Small intestine (tissue), 7 donors: ENCODE measurements around the gene NPPC. TPM values are rescaled to one million over a fixed set of nuclear protein-coding genes. Genes with fewer than 3 reads are reported as not detected.

Experiments
- DNase-seq, 2 donors: peaks; one replicate each; pipeline versions ENCODE4 v3.0.0 to v3.0.0-alpha.2; 2013
- FAIRE-seq: peaks from 2 replicates; lab custom pipeline; 2012; peaks lifted over from hg19 to GRCh38; lab: Jason Lieb, UNC
- H3K27ac ChIP-seq, 3 donors: one replicate each; pipeline ENCODE4 v1.5.1; 2013; ENCODE audit warnings: low read length in 2 of 3, mild to moderate bottlenecking in 2 of 3, control low read depth in 1 of 3, inconsistent platforms in 1 of 3, low read depth in 1 of 3, moderate library complexity in 1 of 3
- H3K27me3 ChIP-seq, 3 donors: one replicate each; pipeline ENCODE4 v1.6.1; 2013; ENCODE audit warnings: low read length in 3 of 3, inconsistent platforms in 1 of 3; ENCODE audit not compliant: control insufficient read depth in 3 of 3, insufficient read depth in 3 of 3
- H3K36me3 ChIP-seq, 3 donors: one replicate each; pipeline ENCODE4 v1.6.1; 2013; ENCODE audit warnings: low read length in 3 of 3, inconsistent platforms in 1 of 3, low read depth in 1 of 3, mild to moderate bottlenecking in 1 of 3, moderate library complexity in 1 of 3; ENCODE audit not compliant: control insufficient read depth in 3 of 3, insufficient read depth in 2 of 3
- H3K4me1 ChIP-seq, 3 donors: one replicate each; pipeline ENCODE4 v1.6.1; 2013; ENCODE audit warnings: low read length in 2 of 3, inconsistent platforms in 1 of 3, low read depth in 1 of 3, mild to moderate bottlenecking in 1 of 3, moderate library complexity in 1 of 3; ENCODE audit not compliant: control insufficient read depth in 3 of 3, insufficient read depth in 2 of 3
- H3K4me3 ChIP-seq, 3 donors: one replicate each; pipeline ENCODE4 v1.5.1; 2013; ENCODE audit warnings: low read length in 3 of 3, control low read depth in 1 of 3, inconsistent platforms in 1 of 3, low read depth in 1 of 3, mild to moderate bottlenecking in 1 of 3, moderate library complexity in 1 of 3
- H3K9me3 ChIP-seq, 2 donors: one replicate each; pipeline ENCODE4 v1.6.1; 2013; ENCODE audit warnings: low read depth in 1 of 2, low read length in 1 of 2; ENCODE audit not compliant: control insufficient read depth in 2 of 2, insufficient read depth in 1 of 2
- WGBS, 3 donors: extraction: QIAGEN DNeasy Blood & Tissue Kit; methylation state at CpG; one replicate each; pipeline ENCODE4 v1.1.7; 2013; 5-methylcytosine and 5-hydroxymethylcytosine counted together
- polyA plus RNA-seq, 4 donors: library from polyadenylated mRNA; stranded (reverse) in 3 of 4; unstranded in 1 of 4; fragments of 200-250 nt in 3 of 4; fragments of 120-200 nt in 1 of 4; gene quantifications; one replicate each; pipeline versions ENCODE4 v1.2.1 to v1.2.3, GENCODE V29; 2013
- donor health status: healthy with polysubstance abuse.
- donor health status: control.
- donor health status: control.
- donor health status: Bipolar disorder and iron deficiency.
- donor health status: healthy.

Gene NPPC
- polyA plus RNA-seq, 4 donors: 0.13 to 0.50 TPM; not detected in 2

DNA sequence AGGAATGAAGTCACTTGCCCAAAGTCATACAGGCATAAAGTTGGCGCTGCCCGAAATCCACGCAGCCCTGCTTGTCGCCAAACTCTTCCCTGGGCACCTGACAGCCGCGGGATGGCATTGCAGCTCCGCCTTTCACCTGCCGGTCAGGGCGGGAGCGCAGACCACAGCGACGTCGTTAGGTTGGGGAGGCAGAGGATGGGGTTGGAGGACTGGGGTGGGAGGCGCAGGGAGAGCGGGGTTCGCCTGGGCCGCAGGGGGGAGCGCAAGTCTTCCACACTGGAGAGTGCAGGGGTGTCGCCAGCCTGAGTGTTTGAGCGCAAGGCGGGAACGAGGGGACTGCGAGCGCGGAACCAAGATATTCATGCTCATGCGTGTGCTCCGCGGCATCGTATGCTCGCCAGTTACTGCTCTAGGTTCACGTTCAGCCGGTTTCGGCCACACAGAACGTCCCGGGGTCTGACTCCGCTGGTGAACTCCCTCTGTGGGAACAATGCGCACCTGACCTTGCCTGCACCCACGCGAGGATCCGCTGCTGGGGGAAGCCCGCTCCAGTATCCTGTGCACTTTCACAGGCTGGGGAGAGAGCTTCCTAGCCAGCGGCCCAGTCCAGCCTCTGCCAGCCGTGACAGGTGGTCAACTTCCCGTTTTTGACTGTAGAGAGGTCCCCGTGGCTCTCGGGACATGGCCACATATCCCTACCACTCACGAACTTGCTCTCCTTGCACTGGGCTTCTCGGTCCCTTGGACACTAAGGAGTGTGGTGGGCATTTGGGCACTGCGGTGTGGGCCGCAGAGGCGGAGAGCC, 767 bp upstream of the NPPC start:
- no peak for DNase-seq
- Histone ChIP-seq H3K4me1 (no peaks in the 10 kb centered on the region), H3K27ac (no peak overlapping the region), H3K27me3 (peaks cover 13 to 83% (median 23%) of the 10 kb centered on the region in 3 donors), H3K4me3 (peak overlapping the region in 2 of 3 donors; percentile 17 to 27), H3K9me3 (no peaks in the 10 kb centered on the region), H3K36me3 (no peaks in the 10 kb centered on the region)
- WGBS, 3 donors: 9 to 15% (median 13%) methylated on average over 51 of the region's 51 CpGs
- FAIRE-seq: no peak

DNA sequence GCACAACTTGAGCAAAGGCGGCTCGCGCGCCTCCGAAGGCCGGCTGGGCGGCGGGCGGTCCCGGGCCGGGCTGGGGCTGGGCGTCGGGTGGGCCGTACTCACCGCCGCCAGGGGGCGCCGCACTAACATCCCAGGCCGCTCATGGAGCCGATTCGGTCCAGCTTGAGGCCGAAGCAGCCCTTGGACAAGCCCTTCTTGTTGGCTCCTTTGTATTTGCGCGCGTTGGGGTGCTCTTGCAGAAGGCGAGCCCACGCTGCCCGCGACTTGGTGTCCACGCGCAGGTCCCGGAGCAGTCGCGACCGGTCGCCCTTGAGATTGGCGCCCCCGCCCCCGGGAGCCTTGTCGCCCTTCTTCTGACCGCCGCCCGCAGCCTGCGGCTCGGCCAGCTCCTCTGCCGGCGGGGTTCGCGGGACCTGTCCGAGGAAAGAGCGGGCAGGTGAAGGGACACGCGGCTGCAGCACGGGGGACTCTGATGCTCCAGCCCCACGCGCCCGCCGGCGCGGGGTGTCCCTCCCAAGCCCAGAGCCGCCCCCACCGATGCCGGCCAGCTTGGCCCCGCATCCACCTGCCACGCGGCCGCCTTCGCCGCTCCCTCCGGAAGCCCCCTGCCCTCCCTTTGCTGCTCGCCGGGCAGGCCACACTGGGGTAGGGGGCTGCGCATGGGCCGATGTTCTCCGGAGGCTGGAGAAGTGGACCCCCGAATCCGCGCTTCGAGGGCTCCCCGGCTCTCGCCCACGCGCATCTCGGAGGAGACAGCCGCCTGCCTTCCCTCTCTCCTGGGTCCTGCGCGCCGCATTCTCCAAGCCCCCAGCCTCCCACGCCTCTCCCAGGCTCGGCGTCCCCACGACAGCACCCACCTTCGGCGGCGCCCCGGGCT, 655 bp downstream of the NPPC start:
- Histone ChIP-seq H3K36me3 (no peaks in the 10 kb centered on the region), H3K4me1 (no peaks in the 10 kb centered on the region), H3K27ac (no peak overlapping the region), H3K27me3 (peaks cover 13 to 74% (median 22%) of the 10 kb centered on the region in 3 donors), H3K9me3 (no peaks in the 10 kb centered on the region), H3K4me3 (peak overlapping the region in 2 of 3 donors; percentile 25 to 39)
- FAIRE-seq (no peak), DNase-seq (peak; percentile 71 to 88)
- 1 to 2% (median 1%) methylated on average over 70 to 96 of the region's 96 CpGs for WGBS, 3 donors

DNA sequence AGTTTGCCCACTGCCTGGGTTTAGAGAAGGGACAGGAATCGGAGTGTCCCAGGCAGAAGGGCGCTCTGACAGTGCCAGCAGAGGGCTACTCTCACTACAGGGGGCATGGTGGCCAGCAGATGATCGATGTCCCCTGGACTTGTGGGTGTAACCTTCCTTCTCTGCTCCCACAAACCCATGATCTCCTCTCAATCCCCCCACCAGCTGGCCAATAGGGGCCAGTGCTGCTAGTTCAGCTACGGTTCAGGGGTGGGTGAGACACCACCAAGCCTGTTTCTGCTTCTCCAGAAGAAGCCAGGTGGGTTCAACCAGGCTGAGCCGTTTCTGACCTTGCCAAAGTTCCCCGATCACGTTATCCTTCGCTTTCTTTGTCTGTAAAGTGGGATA, 1.3 kb downstream of the NPPC start:
- H3K9me3 ChIP-seq: no peaks in the 10 kb centered on the region
- DNase-seq (no peak), FAIRE-seq (no peak)
- H3K4me1 ChIP-seq: no peaks in the 10 kb centered on the region
- H3K27me3 ChIP-seq: peaks cover 13 to 70% (median 22%) of the 10 kb centered on the region in 3 donors
- H3K36me3 ChIP-seq: no peaks in the 10 kb centered on the region
- WGBS, 3 donors: 28 to 39% (median 32%) methylated on average over 8 of the region's 8 CpGs
- no peak overlapping the region for H3K27ac ChIP-seq
- peak overlapping the region in 1 of 3 donors; percentile 5 for H3K4me3 ChIP-seq

DNA sequence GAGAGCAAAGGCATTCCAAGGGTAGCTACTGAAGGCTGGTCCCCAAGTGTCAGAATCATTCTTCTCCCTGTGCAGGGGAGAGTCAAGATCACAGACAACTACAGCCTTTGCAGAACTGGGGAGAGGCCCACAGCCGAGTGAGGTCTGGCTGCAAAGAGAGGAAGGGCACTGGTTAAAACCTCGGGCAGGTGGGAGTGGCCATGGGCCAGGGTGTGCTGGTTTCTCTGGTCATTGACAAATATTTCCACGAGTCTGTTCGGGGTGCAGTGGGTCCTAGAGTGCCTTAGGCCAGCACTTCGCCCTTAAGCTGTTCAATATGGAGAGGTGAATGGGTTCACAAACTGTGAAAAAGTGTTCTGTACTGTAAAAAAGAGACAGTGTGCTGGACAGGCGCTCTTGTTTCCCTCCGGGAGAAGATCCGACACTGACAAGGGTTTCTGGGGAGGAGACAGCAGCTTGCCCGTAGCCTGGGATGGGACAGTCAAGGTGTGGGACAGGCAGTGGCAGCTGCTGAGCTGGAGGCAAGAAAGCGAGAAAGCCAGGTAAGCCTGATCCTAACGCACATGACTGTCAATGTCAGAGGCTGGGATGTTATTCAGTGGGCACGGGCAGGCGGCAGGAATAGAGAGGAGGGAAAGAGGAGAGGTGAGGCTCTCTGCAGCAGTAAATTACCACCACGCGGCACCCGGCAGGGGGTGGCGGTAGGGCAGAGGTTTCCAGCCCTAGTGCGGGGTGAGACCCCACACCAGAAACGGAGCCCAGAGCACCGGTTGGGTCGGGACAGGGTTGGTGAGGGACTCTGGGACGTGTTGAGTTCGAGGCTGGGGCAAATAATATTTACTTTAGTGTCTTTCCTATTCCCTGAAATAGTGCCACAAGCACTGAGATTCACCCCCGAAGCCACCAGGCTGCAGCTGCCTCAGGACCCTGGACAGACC, 2.0 kb downstream of the NPPC start:
- no peaks in the 10 kb centered on the region for H3K36me3 ChIP-seq
- no peaks in the 10 kb centered on the region for H3K9me3 ChIP-seq
- DNase-seq (no peak), FAIRE-seq (no peak)
- H3K4me1 ChIP-seq: no peaks in the 10 kb centered on the region
- H3K27me3 ChIP-seq: peaks cover 13 to 65% (median 22%) of the 10 kb centered on the region in 3 donors
- 43 to 69% (median 59%) methylated on average over 24 of the region's 24 CpGs for WGBS, 3 donors
- H3K4me3 ChIP-seq: no peak overlapping the region
- no peak overlapping the region for H3K27ac ChIP-seq

DNA sequence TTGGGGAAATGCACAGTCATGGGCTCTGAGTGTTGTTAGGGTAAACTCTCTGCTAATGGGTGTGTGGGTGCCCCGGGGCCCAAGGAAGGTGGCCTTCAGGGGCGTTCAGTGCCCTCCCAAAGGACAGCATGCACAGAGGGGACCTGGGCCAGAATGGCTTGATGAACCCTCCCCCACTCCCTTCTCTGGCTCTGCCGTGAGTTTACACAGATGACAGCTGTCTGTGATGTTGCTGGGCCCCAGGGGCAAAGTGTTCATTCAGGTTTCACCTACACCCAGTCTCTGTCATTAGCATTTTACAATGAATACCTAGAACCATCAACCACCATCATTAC, 3.2 kb downstream of the NPPC start:
- DNase-seq: no peak
- WGBS, 3 donors: 44 to 71% (median 55%) methylated on average over 2 to 3 of the region's 3 CpGs
- Histone ChIP-seq H3K27ac (no peak overlapping the region), H3K9me3 (no peaks in the 10 kb centered on the region), H3K4me1 (no peaks in the 10 kb centered on the region), H3K36me3 (no peaks in the 10 kb centered on the region), H3K27me3 (peaks cover 13 to 53% (median 22%) of the 10 kb centered on the region in 3 donors), H3K4me3 (no peak overlapping the region)
- no peak for FAIRE-seq

DNA sequence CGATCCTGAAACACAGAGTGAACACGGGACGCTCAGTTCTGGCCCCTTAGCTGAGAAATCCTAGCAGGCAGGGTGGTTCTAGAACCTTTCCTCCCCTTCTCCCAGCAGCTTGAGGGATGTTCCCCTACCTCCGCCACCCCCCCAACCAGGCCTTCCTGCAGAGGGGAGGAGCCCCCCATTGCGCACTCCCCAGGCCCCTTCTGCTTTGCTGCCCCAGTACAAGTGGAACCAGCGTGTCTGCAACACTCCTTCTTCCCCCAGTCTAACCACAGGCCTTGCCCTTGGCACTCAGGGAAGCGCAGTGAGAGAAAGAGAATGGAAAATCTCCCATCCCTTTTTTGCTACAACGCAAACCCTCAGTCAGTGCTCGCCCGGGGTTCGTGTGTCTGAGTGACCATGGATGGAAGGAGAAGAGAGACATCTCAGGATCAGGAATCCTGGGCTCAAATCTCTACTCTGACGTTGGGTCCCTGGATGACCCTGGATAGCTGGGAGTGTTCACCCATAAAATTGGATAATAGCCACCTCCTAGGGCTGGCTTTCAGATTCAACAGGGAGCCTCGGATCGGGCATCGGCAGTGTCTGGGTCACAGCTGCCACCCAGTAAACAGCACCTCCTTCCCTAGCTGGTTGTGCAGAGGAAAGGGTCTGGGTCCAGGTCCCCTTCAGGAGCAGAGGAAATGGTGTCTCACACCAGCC, 3.7 kb downstream of the NPPC start:
- DNase-seq (no peak), FAIRE-seq (no peak)
- 68 to 81% (median 72%) methylated on average over 14 to 15 of the region's 15 CpGs for WGBS, 3 donors

DNA sequence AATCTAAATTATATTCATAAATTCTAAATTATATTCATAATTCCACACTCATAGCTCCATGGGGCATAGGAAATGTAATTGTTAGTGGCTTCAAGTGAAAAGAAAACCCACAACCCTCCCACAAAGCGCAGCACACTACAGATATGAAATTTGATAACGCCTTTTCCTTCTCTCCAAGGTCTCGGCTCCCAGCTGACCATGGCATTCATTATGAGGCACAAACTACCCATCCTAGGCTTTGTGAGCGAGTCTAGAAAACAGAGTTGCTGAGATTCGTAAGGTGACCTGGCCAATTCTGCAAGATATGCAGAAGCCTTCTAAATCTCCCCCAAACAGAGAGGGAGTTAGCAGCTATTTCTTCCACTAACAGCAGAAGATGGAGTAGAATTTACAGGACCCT, 5.4 kb downstream of the NPPC start:
- WGBS, 3 donors: 67 to 82% (median 73%) methylated on average over 5 of the region's 5 CpGs
- Histone ChIP-seq H3K4me1 (no peaks in the 10 kb centered on the region), H3K4me3 (no peak overlapping the region), H3K36me3 (no peaks in the 10 kb centered on the region), H3K27ac (no peak overlapping the region), H3K27me3 (peaks cover 7 to 33% (median 14%) of the 10 kb centered on the region in 3 donors), H3K9me3 (no peaks in the 10 kb centered on the region)
- FAIRE-seq (no peak), DNase-seq (no peak)

More for the DNA sequence above, 3.7 kb downstream of the NPPC start:
- no peak overlapping the region for H3K27ac ChIP-seq
- peaks cover 10 to 48% (median 22%) of the 10 kb centered on the region in 3 donors for H3K27me3 ChIP-seq
- no peak overlapping the region for H3K4me3 ChIP-seq
- no peaks in the 10 kb centered on the region for H3K36me3 ChIP-seq
- H3K4me1 ChIP-seq: no peaks in the 10 kb centered on the region
- no peaks in the 10 kb centered on the region for H3K9me3 ChIP-seq
